Fibroblast of lung (primary cell): ENCODE measurements around the gene TOR1B.

Experiments used
- CTCF ChIP-seq, 2 donors: IDR thresholded peaks in 1 of 2; conservative IDR thresholded peaks in 1 of 2; 1 replicate in 1 of 2; 2 replicates in 1 of 2; pipeline ENCODE4 v1.5.1; 2011 to 2012; ENCODE audit warnings: low read length in 2 of 2, control low read depth in 1 of 2, inconsistent platforms in 1 of 2, low read depth in 1 of 2, mild to moderate bottlenecking in 1 of 2
- EZH2 ChIP-seq: IDR thresholded peaks from 2 replicates; pipeline ENCODE4 v1.5.1; 2012; ENCODE audit warnings: low read length, control low read depth, mild to moderate bottlenecking; ENCODE audit errors: missing control alignments

GRCh38 chr9:129768486-129768885 lies 34.5 kb upstream of the TOR1B start:
- TF ChIP-seq CTCF (conservative IDR thresholded peaks at IDR 0.05 in 1 of 2, IDR thresholded peaks at IDR 0.05 in 1 of 2; ENCODE audit: low read depth in 1 of 2, low read length in 2 of 2), result no peak
- TF ChIP-seq EZH2, result no peak
